Bronchial epithelial cell (primary cell): ENCODE data around the gene COPS6. TPM values are rescaled to one million over a fixed set of nuclear protein-coding genes. Genes with fewer than 3 reads are reported as not detected.

Experiments
- DNase-seq: peaks from one replicate; pipeline ENCODE4 v3.0.0-alpha.2; 2010; ENCODE audit warnings: low read depth
- FAIRE-seq: peaks from 2 replicates; lab custom pipeline; 2011; peaks lifted over from hg19 to GRCh38; lab: Jason Lieb, UNC
- H3K27me3 ChIP-seq: 2 replicates; pipeline ENCODE4 v1.5.1; 2011; ENCODE audit warnings: low read length; ENCODE audit not compliant: control insufficient read depth, insufficient read depth
- H3K36me3 ChIP-seq: 2 replicates; pipeline ENCODE4 v1.5.1; 2011; ENCODE audit warnings: low read length; ENCODE audit not compliant: control insufficient read depth, insufficient read depth
- H3K4me3 ChIP-seq: 2 replicates; pipeline ENCODE4 v1.5.1; 2011; ENCODE audit warnings: mild to moderate bottlenecking, low read depth, low read length, control low read depth
- CTCF ChIP-seq: IDR thresholded peaks from 2 replicates; pipeline ENCODE4 v1.5.1; 2011; ENCODE audit warnings: mild to moderate bottlenecking, moderate library complexity, low read length, control low read depth, inconsistent platforms; ENCODE audit not compliant: insufficient read depth, severe bottlenecking
- total RNA-seq: library from RNA; depleted of rRNA; stranded (reverse); fragments of >200 nt; gene quantifications from 2 replicates; pipeline ENCODE4 v1.2.1, GENCODE V29; 2014

COPS6 gene
- total RNA-seq, 1 donor from 2014 or later = 60.0 TPM

DNA sequence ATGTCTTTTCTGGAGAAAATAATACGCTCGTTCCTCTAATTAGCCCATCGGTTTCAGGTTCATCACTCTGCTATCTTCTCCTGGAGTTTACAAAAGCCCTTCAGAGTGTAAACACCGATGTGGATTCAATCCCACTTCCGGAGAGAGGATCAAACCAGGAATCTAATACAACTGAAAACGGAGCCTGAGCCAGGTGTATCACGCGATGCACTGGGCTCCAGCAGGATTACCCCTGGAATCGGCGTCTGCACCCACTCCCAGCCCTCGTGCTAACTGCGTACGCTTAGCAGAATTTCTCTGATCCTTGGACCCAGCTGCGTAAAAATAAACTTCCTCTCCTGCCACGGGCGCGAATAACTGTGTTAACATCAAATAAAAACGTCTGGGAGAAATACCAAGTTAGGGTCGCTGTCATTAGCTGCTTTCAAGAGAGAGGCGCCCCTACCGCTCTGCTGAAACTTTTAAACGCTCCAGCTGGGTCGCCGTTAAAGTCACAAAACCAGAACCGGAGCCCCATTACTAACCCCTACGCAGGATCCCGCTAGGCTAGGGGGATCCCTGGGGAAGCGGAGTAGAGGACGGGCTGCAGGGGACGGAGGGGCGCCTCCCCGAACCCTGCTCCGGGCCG is 7.7 kb upstream of the COPS6 start:
- FAIRE-seq = no peak
- peak; percentile 12 for DNase-seq
- no peak for TF ChIP-seq CTCF
- H3K27me3 ChIP-seq = no peaks in the 10 kb centered on the region
- H3K4me3 ChIP-seq = peak overlapping the region; percentile 80
- H3K36me3 ChIP-seq = peaks cover 11% of the 10 kb centered on the region

GRCh38 chr7:100081535-100082102 is 7.2 kb upstream of the COPS6 start, which contains the start of gene ZNF3:
TSS of gene ZNF3 (minus strand) at chr7:100081723. CDS start at chr7:100077357, 4,366 bp downstream.
- peak; percentile 95 for DNase-seq
- TF ChIP-seq CTCF = peak; percentile 90
- no peak for FAIRE-seq
- H3K36me3 ChIP-seq = peaks cover 11% of the 10 kb centered on the region
- H3K27me3 ChIP-seq = no peaks in the 10 kb centered on the region
- H3K4me3 ChIP-seq = peak within 1 kb of the TSS; percentile 80

GRCh38 chr7:100082978-100083377 is 5.8 kb upstream of the COPS6 start:
- FAIRE-seq = no peak

GRCh38 chr7:100085515-100085914 is 3.3 kb upstream of the COPS6 start:
- DNase-seq = no peak
- H3K36me3 ChIP-seq = peaks cover 2% of the 10 kb centered on the region
- no peak for FAIRE-seq
- H3K4me3 ChIP-seq = no peak overlapping the region
- no peak for TF ChIP-seq CTCF
- no peaks in the 10 kb centered on the region for H3K27me3 ChIP-seq

More at GRCh38 chr7:100082978-100083377, 5.8 kb upstream of the COPS6 start:
- Histone ChIP-seq H3K36me3 (peaks cover 8% of the 10 kb centered on the region), H3K4me3 (no peak overlapping the region), H3K27me3 (no peaks in the 10 kb centered on the region)
- no peak for DNase-seq
- TF ChIP-seq CTCF = no peak

DNA sequence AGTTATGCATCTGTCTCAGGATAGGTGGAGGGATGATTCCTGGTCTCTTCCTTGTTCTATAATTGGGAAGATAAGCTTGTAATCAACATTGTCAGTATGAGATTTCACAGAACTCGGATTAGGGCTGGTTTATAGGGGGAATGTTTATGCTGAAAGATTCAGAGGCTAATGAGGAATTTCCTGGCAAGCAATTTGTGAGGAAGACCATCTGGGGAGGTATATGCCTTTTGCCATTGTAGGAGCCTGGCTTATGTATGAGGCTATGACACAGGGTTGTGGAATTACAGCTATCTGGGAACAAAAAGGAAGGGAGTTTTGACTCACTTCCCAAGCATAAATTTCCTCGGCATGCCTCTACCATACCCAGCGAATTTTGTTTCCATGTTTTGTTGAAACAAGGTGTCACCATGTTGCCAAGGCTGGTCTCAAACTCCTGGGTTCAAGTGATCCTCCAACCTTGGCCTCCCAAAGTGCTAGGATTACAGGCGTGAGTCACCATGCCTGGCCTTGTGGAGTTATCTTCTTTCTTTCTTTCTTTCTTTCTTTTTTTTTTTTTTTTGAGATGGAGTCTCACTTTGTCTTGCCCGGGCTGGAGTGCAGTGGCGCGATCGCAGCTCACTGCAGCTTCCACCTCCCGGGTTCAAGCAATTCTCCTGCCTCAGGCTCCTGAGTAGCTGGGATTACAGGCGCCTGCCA is 1.6 kb upstream of the COPS6 start:
- FAIRE-seq (no peak), DNase-seq (peak; percentile 88)
- TF ChIP-seq CTCF = no peak
- no peaks in the 10 kb centered on the region for H3K27me3 ChIP-seq
- peaks cover 15% of the 10 kb centered on the region for H3K36me3 ChIP-seq
- H3K4me3 ChIP-seq = no peak overlapping the region
